Panc1 (cell line): Measurements from ENCODE around the gene GSTO2. TPM values are rescaled to one million over a fixed set of nuclear protein-coding genes. Genes with fewer than 3 reads are reported as not detected.

ENCODE experiments used
- ATAC-seq: fragments of 200-7000 bp; cut with Tn5 transposase; 2 replicates; pipeline ENCODE4 v1.9.1; 2020; ENCODE audit warnings: mild to moderate bottlenecking, moderate library complexity
- BruUV-seq: library from RNA; stranded (reverse); fragments of 400-500 nt; replicated peaks from 2 replicates; lab custom pipeline; 2021; lab: Mats Ljungman, UMichigan
- CTCF ChIA-PET: fragments of 300-600 bp; sonication (Branson Sonifier 250); formaldehyde crosslinking; loops from one replicate; lab custom pipeline; 2022; ENCODE audit warnings: antibody characterized with exemption; lab: Charles Lee
- POLR2A ChIA-PET: fragments of 300-600 bp; sonication (Branson Sonifier 250); formaldehyde crosslinking; loops from one replicate; lab custom pipeline; 2022; ENCODE audit warnings: antibody characterized with exemption; lab: Charles Lee
- DNase-seq: peaks from one replicate; pipeline ENCODE4 v3.0.0-alpha.2; 2010; ENCODE audit warnings: low read depth, low spot score
- H3K27ac ChIP-seq: 2 replicates; pipeline ENCODE4 v1.5.1; 2011; ENCODE audit warnings: mild to moderate bottlenecking, low read length, inconsistent platforms
- H3K27me3 ChIP-seq: fragments of 200-500 bp; sonication (Bioruptor generic); 2 replicates; pipeline ENCODE4 v1.6.0; 2014; ENCODE audit warnings: low read length, inconsistent platforms; ENCODE audit not compliant: control insufficient read depth, insufficient read depth
- H3K36me3 ChIP-seq: fragments of 200-500 bp; sonication (Bioruptor generic); 2 replicates; pipeline ENCODE4 v1.5.1; 2014; ENCODE audit warnings: inconsistent platforms, mild to moderate bottlenecking, low read length, moderate library complexity; ENCODE audit not compliant: control insufficient read depth, insufficient read depth
- H3K4me1 ChIP-seq: 2 replicates; pipeline ENCODE4 v1.5.1; 2011; ENCODE audit warnings: inconsistent platforms, mild to moderate bottlenecking, low read length, moderate library complexity; ENCODE audit not compliant: control insufficient read depth, insufficient read depth
- H3K4me3 ChIP-seq, 2 experiments: 2 replicates each; pipeline ENCODE4 v1.5.1; 2011 to 2012; ENCODE audit warnings: low read depth in 2 of 2, low read length in 2 of 2, mild to moderate bottlenecking in 2 of 2, inconsistent platforms in 1 of 2, moderate library complexity in 1 of 2
- H3K9me3 ChIP-seq: fragments of 200-500 bp; sonication (Bioruptor generic); 2 replicates; pipeline ENCODE4 v1.5.1; 2014; ENCODE audit warnings: low read depth, mild to moderate bottlenecking, inconsistent platforms, low read length, moderate library complexity; ENCODE audit not compliant: control insufficient read depth, insufficient read depth
- CTCF ChIP-seq: fragments of 450-650 bp; IDR thresholded peaks from 2 replicates; pipeline ENCODE4 v1.5.1; 2017; ENCODE audit warnings: mild to moderate bottlenecking
- POLR2AphosphoS5 ChIP-seq: IDR thresholded peaks from 2 replicates; pipeline ENCODE4 v1.6.1; 2012; ENCODE audit warnings: mild to moderate bottlenecking, low read depth, low read length, moderate library complexity
- REST ChIP-seq, 2 experiments: IDR thresholded peaks; 2 replicates each; pipeline ENCODE4 v1.6.1; 2011 to 2012; ENCODE audit warnings: low read depth in 2 of 2, control low read depth in 1 of 2, low read length in 1 of 2, mild to moderate bottlenecking in 1 of 2, moderate library complexity in 1 of 2; ENCODE audit not compliant: insufficient read depth in 1 of 2
- SIN3A ChIP-seq: IDR thresholded peaks from 2 replicates; pipeline ENCODE4 v1.6.1; 2012; ENCODE audit warnings: low read depth, mild to moderate bottlenecking, low read length, moderate library complexity, borderline replicate concordance; ENCODE audit not compliant: insufficient read depth
- TCF7L2 ChIP-seq: IDR thresholded peaks from 2 replicates; pipeline ENCODE4 v1.6.1; 2011; ENCODE audit warnings: mild to moderate bottlenecking, low read depth, low read length, inconsistent platforms
- in situ Hi-C: cut with HindIII; loops from 2 replicates; pipeline ENCODE4 v1.10.0; 2016; ENCODE audit warnings: low sequenced_read_pairs, low pct_unique_long_range_greater_than_20kb
- intact Hi-C: fragments of 100-400 bp; cut with micrococcal nuclease; formaldehyde crosslinking; loops from one replicate; pipeline ENCODE4 v1.10.0; 2022; ENCODE audit not compliant: unreplicated experiment
- total RNA-seq: library from RNA; stranded (reverse); gene quantifications from one replicate; pipeline ENCODE4 v1.2.1, GENCODE V29; 2021; ENCODE audit not compliant: unreplicated experiment

GSTO2 gene
- total RNA-seq, 1 experiment from 2014 or later: 28.5 TPM

- BruUV-seq: no TSS peak
- H3K36me3 ChIP-seq: no peaks in the 10 kb centered on the region
- H3K27me3 ChIP-seq: no peaks in the 10 kb centered on the region
- peaks cover 6% of the 10 kb centered on the region for H3K4me1 ChIP-seq
- ChIA-PET CTCF (interaction anchor here (1.4 kb wide), 1 partner anchor 12 kb away, joined by 4 read pairs; no protein-coding TSS in a partner anchor), POLR2A (no interaction called here)
- ATAC-seq: no peak
- H3K9me3 ChIP-seq: no peaks in the 10 kb centered on the region
- no peak for TF ChIP-seq CTCF
- no peak for TF ChIP-seq SIN3A
- no peak for TF ChIP-seq TCF7L2
- no peak for TF ChIP-seq REST (IDR thresholded peaks at IDR 0.05; ENCODE audit: insufficient read depth in 1 of 2, low read depth in 2 of 2, low read length in 1 of 2)
- no peak for TF ChIP-seq POLR2AphosphoS5
- DNase-seq: no peak
- H3K27ac ChIP-seq: no peak overlapping the region
- in situ Hi-C loops: no loop called here
- intact Hi-C loops: no loop called here
- H3K4me3 ChIP-seq: no peak overlapping the region
These were observed 18.0 kb downstream of the GSTO2 start for GRCh38 chr10:104286939-104287338.

- ChIA-PET CTCF (no interaction called here), POLR2A (no interaction called here)
- no peaks in the 10 kb centered on the region for H3K27me3 ChIP-seq
- TF ChIP-seq POLR2AphosphoS5 (no peak), REST (IDR thresholded peaks at IDR 0.05; ENCODE audit: insufficient read depth in 1 of 2, low read depth in 2 of 2, low read length in 1 of 2) (no peak), TCF7L2 (no peak), CTCF (no peak), SIN3A (no peak)
- no TSS peak for BruUV-seq
- intact Hi-C loops: no loop called here
- peaks cover 6% of the 10 kb centered on the region for H3K4me1 ChIP-seq
- H3K36me3 ChIP-seq: no peaks in the 10 kb centered on the region
- no peak overlapping the region for H3K4me3 ChIP-seq
- ATAC-seq (no peak), DNase-seq (no peak)
- no peak overlapping the region for H3K27ac ChIP-seq
- in situ Hi-C loops: no loop called here
- H3K9me3 ChIP-seq: no peaks in the 10 kb centered on the region
These were observed 19.4 kb downstream of the GSTO2 start for GRCh38 chr10:104288355-104288754.
